GM19099 (cell line): ENCODE measurements around the gene NOTUM.

ENCODE experiments used
- POLR2A ChIP-seq: IDR thresholded peaks from 3 replicates; pipeline ENCODE4 v1.6.1; 2011; ENCODE audit warnings: low read depth; ENCODE audit not compliant: insufficient read length; ENCODE audit errors: extremely low read depth

The NOTUM gene

GRCh38 chr17:81958633-81959342, 2.2 kb downstream of the NOTUM start:
- TF ChIP-seq POLR2A: no peak

- no peak for TF ChIP-seq POLR2A
Observed at GRCh38 chr17:81957691-81958432, 3.1 kb downstream of the NOTUM start.

GRCh38 chr17:81956607-81957589, 4.1 kb downstream of the NOTUM start:
- no peak for TF ChIP-seq POLR2A

- no peak for TF ChIP-seq POLR2A
Observed at GRCh38 chr17:81955756-81956544, 5.0 kb downstream of the NOTUM start.

GRCh38 chr17:81955058-81955681, 5.8 kb downstream of the NOTUM start:
- no peak for TF ChIP-seq POLR2A

GRCh38 chr17:81954131-81955057, 6.6 kb downstream of the NOTUM start:
- no peak for TF ChIP-seq POLR2A

GRCh38 chr17:81952792-81953228, 8.2 kb downstream of the NOTUM start:
- TF ChIP-seq POLR2A: no peak

GRCh38 chr17:81951785-81952684, 9.0 kb downstream of the NOTUM start:
- TF ChIP-seq POLR2A: no peak

- TF ChIP-seq POLR2A: no peak
Observed at GRCh38 chr17:81950501-81950900, 10.5 kb downstream of the NOTUM start.

GRCh38 chr17:81948635-81949378, 12.2 kb downstream of the NOTUM start:
- TF ChIP-seq POLR2A: no peak

GRCh38 chr17:81947189-81947588, 13.8 kb downstream of the NOTUM start, which contains the start of gene MYADML2:
MYADML2 (minus strand) TSS chr17:81947233; CDS start chr17:81941741, 5,492 bp downstream.
- TF ChIP-seq POLR2A: no peak
